NCI-H446 treated with DMSO at 0.1 percent for 48 hours (cell line): ENCODE measurements around the gene NR3C1.

Experiments
- DNase-seq: peaks from one replicate; lab custom pipeline; 2025; lab: John Stamatoyannopoulos, UW

Gene NR3C1

DNA sequence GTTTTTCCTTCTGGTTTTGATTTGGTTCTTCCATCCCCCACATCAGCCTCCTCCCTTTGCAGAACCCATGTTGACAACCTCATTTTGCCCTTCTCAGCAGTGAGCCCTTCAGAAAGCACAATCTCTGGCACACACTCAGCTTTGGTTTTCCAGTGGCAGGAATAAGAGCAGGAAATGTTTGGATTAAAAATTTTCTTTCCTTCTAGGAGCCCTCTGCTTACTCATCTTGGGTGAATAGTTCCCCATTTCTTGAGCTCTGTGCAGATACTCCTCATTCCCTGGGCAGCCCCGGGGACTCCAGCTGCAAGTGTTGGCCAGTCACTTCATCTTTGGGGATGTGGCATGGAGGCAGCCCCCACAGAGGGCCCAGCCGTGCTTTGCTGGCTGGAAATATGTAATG lies 170.5 kb downstream of the NR3C1 start:
- DNase-seq: no peak

DNA sequence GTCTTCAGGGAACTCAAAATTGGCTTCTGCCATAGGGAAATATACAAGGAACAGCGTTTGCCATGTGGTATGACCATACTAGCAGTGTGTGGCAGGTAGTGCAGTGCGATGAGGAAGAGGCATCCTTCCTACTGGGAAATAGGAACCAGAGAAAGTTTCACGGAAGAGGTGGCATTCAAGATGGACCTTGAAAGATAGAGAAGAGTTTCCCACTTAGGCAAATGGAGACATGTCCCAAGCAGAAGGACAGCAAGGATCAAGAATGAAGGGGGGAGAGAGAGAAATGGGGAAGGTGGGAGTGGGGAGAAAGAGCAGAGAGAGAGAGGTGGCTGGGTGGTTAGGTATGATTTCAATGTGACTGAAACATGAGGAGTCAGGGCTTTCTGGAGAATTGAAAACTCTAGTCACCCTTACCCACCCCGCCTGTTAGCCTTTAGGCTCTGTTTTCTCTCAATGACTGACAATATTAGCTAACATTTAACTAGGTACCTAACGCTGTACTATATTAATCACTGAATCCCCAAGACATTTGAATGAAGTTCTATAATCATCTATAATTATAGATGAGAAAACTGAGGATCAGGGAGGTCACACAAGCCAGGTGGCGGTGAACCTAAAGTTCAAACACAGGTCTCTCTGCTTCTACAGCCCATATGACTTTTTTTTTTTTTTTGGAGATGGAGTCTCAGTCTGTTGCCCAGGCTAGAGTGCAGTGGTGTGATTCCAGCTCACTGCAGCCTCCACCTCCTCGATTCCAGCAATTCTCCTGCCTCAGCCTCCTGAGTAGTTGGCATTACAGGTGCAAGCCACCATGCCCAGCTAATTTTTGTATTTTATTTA lies 171.3 kb downstream of the NR3C1 start:
- DNase-seq: no peak

- no peak for DNase-seq
Measured at GRCh38 chr5:143231416-143231815, 172.1 kb downstream of the NR3C1 start.

GRCh38 chr5:143230676-143230996 lies 172.8 kb downstream of the NR3C1 start:
- DNase-seq: no peak

DNA sequence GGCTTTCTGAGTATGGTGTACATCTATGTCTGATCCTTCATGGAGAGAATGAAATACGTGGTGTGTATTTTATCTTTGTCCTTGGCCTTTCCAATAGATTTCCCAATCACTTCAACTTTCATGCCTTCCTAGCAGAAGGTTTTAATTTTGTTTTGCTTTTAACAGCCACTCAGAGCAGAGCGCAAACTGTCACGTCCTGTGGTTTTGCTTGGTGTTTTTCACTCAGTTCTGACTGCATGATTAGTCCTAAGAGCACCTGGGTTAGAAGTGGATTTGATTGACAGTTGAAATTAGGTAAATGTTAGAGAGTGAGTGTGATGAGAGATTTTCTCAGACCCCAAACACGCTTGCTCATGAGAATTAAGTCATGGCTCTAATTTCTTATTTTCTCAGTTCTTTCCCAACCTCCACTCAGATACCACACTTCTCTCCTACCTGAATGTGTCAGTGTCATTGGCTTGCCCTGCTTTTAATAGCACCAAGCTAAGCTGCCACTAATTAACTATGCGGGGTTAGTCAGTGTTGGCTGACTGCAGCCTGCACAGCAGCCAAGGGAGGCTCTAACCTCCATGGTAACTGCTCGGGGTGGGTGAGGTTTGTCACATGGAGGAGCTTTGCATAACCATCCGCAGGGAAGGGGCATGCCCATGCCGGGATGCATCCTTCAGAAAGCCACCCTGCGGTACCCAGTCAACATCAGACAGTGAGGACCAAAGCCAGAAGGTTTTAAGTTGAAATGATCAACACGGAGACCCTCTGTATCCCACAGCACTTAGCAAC lies 173.4 kb downstream of the NR3C1 start:
- DNase-seq: no peak

- DNase-seq: no peak
Measured at GRCh38 chr5:143229426-143229895, 174.0 kb downstream of the NR3C1 start.

- no peak for DNase-seq
Measured at GRCh38 chr5:143228597-143229293, 174.7 kb downstream of the NR3C1 start.
